HG03378 (cell line): ENCODE data around the gene CALY.
"Not testable (repeated sequence)": the region's sequence is repeated elsewhere in the genome, so short reads cannot be mapped to it uniquely, and the experiment has no call there.

ENCODE experiments used
- ATAC-seq: cut with Tn5 transposase; IDR thresholded peaks from one replicate; pipeline ENCODE4 v1.9.1; 2021; ENCODE audit warnings: mild to moderate bottlenecking, moderate library complexity; ENCODE audit not compliant: unreplicated experiment

Gene CALY

DNA sequence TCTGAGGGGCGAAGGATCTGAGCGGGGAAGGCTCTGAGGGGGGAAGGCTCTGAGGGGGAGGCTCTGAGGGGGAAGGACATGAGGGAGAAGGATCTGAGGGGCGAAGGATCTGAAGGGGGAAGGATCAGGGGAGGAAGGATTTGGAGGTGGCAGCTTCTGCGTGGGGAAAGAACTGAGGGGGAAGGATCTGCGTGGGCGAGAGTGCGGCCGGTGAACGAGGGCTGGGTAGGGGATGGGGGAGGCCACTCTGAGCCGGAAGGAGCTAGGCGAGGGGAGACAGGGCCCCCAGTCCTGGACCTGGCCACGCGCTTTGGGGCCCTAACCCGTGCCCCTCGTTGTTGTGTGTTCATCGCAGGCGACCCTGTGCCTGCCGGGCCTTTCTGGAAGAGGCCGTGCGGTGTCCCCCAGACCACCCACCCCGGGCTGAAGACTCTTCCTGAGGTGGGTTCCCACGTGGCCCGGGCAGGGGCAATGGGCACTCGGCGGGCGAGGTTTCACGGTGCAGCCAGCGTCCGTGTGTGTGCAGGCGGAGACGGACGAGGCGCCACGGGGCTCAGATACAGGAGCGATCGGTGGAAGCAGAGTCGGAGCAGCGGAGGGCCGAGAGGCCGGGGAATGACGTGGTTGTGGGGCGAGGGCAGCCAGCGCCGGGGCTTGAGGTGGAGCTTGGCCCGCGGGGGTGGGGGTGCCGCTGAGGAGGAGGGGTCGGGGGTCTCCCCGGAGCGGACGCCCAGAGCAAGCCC lies 2.0 kb downstream of the CALY start:
- no peak for ATAC-seq

DNA sequence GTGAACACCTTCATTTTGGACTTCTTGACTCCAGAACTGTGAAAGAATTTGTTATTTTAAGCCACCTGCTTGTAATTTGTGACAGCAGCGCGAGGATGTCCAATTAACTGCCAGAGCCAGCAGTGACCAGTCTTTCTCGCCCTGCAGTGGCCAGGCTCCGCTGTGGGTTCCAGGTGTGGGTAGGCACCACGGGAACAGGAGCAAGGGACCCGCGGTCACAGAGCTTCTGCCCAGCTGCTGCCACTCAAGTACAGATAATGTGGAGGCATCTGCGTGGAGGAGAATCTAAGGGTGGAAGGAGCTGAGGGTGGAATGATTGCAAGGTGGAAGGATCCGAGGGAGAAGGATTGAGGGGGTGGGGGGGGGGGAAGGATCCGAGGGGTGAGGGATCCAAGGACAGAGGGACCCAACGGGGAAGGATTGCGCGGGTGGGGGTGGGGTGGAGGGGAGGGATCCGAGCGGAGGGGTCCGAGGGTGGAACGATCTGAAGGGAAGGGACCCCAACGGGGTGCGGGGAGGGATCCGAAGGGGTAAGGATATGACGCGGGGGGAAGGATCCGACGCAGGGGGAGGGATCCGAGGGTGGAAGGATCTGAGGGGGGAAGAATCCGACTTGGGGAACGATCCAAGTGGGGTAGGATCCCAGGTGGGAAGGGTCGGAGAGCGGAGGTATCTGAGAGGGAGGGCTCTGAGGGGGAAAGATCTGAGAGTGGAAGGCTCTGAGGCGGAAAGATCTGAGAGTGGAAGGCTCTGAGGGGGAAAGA lies 3.6 kb downstream of the CALY start:
- no peak for ATAC-seq

DNA sequence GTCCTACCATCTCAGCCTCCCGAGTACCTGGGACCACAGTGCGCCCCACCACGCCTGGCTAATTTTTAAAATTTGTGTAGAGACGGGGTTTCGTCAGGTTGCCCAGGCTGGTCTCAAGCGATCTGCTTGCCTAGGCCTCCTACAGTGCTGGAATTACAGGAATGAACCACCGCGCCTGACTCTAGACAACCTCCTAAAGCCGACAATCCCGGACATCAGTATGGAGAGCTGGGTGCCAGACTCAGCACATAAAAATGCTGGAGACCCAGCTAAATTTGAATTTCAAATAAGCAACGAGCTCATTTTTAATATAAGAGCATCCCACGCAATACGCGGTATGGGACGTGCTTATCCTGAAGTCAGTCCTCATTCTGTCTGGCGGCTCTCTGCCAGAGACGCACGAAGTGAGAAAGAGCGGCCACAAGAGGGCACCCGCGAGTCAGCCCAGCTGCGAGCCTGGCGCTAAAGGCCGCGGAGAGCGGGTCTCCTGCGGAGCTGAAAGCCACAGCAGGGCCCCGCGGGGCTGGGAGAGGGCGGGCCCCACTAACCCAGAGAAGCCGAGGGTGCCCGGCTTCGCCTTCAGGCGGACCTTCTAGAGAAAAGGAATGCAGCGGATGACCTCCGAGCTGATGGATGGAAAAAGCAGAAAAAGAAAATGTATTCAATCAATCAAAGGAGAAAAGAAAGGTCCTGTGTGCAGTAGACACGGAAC lies 7.0 kb downstream of the CALY start:
- ATAC-seq, result peak; percentile 77

DNA sequence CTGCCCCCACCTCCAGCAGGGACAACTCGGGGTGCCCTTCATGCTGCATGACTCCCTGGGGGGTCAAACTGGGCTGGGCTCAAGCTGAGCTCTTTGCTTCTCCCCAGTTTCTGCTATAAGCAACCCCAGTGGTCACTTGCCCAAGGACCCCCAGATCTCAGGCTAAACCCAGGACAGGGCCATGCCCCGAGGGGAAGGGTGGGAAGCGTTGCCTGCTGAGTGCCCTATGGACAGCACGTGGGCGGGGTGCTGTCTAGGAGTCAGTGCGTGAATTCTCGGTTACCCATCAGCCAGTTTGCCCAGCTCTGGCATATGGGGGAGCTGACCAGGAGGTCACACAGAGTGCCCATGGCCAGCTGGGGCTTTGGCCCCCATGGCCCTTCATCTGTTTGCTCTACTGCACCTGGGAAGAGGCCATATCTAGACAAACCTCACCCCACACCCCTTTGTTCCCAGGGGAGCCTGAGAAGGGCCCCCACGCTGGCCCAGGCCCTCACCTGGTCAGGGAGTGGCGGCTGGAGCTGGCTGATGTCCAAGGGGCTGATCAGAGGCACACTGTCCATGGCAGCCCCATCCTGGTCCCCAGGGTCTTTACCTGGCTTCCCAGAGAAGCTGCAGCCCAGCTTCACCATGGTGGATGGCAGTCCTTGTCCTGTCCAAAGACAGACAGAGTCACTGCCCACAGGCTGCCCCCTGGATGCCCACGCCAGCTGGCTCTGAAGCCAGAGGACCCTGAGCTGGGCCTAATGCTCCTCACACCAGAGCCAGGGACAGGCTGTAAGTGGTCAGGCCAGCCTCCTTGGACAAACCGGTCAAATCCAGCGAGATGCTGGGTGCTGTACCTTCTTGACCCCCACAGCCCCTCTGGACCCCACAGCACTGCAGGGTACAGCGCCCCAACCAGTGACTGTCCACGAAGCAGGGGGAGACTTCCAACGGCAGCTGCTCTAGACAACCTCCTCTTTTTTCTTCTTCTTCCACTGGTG lies 8.0 kb downstream of the CALY start:
- no peak for ATAC-seq

DNA sequence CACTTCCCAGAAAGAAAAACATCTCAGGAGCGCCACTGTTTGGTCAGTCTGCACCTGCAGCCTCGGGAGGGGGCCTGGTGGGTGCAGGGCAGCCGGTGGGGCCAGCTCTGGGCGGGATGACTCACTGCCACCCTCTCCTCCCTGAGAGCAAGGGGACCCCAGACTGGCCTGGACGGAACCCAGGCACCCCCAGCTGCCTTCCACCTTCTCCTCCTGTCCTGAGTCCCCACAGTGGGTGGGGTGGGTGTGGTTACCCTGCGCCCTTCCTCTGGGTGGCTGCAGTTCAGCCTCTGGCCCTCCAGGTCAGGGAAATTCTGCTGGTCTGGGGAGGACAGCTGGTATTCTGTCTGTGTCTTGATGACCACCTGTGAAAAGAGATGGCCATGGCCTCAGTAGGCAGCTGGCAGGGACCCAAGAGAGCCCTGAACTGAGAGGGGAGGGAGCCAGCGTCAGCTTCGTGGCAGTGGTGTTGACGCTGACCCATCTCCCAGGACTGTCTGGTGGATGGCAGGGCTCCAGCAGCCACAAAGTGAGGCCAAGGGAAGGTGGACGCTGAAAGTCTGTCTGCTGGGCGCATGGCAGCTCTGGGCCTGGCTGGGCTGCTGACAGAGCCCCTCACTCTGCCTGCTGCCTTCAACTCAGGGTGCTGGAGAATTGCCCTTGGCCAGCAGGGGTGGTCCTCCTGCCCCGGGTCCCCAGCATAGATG lies 8.9 kb downstream of the CALY start:
- ATAC-seq, result no peak

DNA sequence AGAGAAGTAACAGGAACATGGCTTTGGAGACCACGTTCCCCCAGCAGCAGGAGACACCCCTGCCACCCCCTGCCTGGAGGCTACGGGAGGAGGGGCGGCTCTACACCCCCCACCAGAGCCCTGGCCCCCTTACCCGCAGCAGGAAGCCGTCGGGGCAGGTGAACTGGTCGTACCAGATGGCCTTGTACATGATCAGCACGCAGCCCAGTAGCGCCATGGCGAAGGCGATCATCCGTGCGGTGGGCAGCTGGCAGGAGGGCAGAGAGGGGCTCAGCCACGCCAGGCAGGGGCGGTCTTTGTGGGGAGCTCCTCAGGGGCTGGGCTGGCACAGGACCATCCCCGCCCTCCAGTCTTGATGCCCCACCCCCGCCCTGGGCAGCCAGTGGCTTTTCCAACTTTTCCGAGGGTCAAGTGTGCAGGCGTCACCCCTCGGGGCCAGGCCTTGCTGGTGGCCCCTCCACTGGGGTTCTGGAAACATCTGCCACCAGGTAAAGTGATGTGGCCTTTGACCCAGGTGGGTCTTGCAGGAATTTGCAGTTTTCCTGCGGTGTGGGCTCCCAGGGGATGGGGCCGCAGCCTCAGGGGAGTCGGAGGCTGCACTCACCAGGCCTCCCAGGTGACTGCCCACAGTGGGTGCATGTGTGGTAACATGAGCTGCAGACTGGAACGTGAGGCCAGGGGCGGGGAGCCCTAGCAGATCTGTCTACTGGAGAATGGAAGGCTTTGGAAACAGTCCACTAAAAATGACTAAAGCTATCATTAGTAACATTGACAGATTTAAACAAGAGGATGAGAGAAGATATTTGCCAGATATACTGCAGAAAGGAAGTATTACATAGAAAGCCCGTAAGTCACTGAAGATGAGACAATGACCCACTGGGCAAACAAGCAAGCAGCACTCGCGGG lies 9.7 kb downstream of the CALY start:
- no peak for ATAC-seq

DNA sequence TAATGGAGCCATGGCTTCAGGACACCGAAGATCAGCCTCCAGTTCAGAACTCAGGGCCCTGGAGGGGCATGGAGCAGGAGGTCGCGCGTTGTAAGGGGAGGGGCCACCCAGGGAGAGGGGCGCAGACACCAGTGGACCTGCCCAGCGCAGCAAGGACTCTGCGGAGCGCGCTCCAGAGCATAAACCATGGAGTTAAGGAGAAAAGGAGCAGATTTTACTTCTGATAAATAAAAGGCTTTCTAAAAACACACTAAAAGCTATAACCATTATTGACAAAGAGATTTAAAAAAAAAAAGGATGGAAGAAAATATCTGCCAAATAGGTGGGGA lies 10.5 kb downstream of the CALY start:
- ATAC-seq, result no peak

DNA sequence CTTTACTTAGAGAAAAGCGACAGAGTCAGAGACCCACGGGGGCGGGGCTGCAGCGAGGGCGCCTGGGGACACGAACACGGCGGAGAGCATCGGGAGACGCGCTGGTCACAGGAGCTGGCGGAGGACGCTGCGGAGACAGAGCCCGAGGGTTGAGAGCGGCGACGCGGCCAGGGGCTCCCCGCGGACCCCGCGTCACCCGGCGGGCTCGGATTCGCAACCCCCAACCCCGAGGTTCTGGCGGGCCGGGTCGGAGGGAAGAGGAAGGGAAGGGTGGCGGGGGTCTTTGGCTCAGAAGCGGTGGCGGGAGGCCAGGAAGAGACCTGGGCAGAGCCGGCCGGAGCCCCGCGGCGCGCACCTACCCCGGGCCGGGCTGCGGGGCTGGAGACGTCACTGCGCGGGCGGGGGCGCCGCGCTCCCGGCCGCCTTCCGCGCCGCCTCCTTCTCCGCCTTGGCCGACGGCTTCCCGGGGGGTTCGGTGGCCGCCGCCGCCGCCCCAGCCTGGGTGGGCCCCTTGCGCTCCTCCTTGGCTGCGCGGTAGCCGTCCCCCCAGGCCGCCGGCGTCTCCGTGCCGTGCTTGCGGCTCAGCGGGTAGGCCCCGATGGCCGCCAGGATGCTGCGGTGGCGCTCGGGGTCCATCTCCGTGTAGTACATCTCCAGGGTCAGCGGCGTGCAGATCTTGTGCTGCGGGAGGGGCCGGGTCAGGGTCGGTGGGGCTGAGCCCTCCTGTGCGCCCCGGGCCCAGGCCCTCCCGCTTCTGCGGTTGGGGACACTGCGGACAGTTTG lies 11.1 kb downstream of the CALY start:
- ATAC-seq, result no peak

DNA sequence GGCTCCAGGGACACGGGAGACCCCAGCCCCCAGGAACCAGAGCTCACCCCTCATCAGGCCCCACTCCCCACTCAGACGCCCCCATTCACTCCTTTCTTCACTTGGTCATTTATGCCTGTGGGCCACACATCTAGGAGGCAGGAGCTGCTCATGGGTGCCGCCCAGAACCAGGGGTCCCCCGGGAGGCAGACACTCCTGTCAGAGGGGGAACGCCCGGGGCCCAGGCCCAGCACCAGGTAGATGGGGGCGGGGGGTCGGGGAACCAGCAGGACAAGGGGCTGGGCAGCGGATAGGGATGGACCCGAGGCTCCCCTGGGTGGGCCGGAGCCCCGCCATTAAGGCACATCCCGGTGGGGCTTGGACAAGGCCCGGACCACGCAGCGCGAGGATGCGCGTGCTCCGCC lies 11.8 kb downstream of the CALY start:
- ATAC-seq, result no peak

DNA sequence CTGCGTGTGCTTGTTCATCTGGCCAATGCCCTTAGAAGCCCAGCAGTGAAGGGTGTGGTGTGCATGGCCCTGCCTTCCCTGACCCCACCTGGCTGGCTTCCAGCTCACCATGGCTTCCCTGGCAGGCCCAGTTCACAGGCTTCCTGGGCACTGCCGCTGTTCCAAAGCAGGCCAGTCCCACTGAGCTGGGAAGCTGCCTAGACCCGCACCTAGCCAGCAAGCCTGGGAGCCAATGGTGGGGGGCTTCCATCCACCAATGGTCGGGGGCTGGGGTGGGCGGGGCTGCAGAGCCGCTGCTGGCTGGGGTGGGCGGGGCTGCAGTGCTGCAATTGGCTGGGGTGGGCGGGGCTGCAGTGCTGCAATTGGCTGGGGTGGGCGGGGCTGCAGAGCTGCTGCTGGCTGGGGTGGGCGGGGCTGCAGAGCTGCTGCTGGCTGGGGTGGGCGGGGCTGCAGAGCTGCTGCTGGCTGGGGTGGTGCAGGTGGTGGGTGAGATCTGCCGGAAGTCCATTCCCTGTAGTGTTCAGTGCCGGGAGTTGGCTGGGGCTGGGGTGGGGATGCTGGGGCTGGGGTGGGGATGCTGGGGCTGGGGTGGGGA lies 12.4 kb downstream of the CALY start:
- no peak for ATAC-seq

DNA sequence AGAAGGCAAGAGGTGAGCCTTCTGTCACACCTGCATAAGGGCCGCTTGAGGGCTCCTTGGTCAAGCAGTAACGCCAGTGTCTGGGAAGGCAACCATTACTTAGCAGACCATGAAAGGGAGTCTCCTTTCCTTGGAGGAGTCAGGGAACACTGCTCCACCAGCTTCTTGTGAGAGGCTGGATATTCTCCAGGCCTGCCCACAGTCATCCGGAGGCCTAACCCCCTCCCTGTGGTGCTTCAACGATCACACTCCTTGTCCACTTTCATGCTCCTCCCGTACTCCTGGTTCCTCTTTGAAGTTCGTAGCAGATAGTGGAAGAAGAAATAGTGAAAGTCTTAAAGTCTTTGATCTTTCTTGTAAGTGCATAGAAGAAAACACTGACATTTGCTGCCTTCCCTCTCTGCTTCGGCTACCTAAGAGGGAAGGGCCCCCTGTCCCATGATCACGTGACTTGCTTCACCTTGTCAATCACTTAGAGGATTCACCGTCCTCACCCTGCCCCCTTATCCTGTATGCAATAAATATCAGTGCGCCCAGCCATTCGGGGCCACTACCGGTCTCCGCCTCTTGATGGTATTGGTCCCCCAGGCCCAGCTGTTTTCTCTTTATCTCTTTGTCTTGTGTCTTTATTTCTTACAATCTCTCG lies 14.5 kb downstream of the CALY start:
- not testable (repeated sequence) for ATAC-seq

DNA sequence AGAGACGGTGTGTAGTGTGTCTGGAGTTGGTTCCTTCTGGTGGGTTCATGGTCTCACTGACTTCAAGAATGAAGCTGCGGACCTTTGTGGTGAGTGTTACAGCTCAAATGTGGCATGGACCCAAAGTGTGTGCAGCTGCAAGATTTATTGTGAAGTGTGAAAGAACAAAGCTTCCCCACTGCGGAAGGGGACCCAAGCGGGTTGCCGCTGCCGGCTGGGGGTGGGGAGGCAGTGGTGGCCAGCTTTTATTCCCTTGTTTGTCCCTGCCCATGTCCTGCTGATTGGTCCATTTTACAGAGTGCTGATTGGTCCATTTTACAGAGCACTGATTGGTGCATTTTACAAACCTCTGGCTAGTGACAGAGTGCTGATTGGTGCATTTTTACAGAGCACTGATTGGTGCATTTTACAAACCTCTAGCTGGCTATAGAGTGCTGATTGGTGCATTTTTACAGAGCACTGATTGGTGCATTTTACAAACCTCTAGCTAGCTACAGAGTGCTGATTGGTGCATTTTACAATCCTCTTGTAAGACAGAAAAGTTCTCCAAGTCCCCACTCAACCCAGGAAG lies 15.8 kb downstream of the CALY start:
- ATAC-seq, result not testable (repeated sequence)

DNA sequence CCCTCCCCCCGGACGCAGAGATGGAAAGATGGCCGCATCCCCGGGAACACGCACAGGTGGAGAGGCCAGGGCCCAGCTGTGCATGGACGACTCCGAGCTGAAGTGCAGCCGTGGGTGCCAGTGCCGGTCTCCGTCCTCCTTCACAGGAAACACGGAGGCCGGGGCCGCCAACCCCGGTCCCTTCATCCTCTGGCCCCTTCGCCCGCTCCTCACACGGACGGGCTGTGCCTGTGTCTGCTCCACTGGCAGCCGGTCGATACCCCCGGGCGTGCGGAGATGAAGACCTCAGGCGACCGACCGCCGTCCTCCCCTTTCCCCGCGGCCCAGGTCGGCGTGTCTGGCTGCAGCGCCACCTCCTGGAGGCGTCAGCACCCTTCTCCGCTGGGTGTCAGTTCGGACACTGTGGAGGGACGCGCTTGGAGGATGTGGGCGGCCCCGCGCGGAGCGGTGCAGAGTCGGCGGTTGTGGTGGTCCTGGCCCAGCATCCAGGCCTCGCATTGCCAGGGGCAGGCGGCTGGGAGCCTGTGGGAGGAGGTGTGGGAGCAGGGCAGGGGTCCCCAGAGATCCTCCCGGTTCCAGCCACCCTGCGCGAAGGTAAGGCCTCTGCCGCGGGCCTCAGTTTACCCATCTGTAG lies 18.1 kb downstream of the CALY start:
- ATAC-seq, result peak; percentile 45

DNA sequence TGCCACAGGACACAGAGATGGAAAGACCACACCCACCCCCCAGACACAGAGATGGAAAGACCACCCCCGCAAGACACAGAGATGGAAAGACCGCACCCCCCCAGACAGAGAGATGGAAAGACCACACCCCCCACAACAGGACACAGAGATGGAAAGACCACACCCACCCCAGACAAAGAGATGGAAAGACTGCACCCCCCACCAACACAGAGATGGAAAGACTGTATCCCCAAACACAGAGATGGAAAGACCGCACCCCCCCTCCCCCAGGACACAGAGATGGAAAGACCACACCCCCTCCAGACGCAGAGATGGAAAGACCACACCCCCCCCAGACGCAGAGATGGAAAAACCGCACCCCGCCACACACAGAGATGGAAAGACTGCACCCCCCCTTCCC lies 20.0 kb downstream of the CALY start:
- no peak for ATAC-seq

DNA sequence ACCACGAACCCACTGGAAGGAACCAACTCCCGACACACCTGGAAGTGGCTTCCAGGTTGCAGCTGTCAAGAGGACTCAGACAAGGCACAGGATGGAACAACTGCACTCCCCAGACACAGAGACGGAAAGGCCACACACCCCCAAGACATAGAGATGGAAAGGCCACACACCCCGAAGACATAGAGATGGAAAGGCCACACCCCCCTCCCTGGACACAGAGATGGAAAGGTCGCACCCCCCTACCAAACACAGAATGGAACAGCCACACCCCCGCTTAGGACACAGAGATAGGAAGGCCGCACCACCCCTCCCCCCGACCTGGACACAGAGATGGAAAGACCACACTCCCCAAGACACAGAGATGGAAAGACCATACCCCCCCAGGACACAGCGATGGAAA lies 20.4 kb downstream of the CALY start:
- no peak for ATAC-seq

DNA sequence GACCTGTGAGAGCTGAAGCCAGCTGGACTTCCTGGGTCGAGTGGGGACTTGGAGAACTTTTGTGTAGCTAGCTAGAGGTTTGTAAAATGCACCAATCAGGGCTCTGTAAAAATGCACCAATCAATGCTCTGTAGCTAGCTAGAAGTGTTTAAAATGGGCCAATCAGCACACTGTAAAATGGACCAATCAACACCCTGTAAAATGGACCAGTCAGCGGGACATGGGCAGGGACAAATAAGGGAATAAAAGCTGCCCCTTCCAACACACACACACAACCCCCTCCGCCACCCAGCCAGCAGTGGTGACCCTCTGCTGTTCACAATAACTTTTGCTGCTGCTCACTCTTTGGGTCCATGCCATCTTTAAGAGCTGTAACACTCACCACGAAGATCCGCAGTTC lies 20.8 kb downstream of the CALY start:
- no peak for ATAC-seq

DNA sequence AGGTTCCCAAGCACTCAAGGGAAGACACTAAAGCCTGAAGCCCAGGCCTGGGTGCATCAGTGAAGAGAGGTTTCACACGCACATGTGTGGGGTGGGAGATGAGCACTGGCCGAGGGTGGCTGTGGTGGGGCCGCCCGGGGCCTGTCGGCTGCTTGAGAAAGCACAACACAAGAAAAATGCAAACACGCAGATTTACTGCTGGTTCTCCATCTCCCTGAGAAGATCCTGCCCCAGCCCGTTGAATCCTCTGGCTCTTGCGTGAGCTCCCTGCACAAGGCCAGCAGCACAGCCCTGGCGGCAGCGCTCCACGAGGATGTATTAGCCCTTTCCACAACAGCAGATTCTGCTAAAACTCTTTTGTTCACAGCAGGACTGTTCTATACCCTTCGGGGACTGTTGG lies 21.8 kb downstream of the CALY start:
- no peak for ATAC-seq
